Measurements from ENCODE around the gene SMOC1.
A peak's percentile ranks its signal among the peaks of the same experiment; 100 is the strongest.

The SMOC1 gene

GRCh38 chr14:69879175-69880043 lies at the start of gene SMOC1:
Gene SMOC1, plus strand, starts transcription at chr14:69879416. Its CDS starts 263 bp downstream, at chr14:69879679.
- POLR2A ChIA-PET: interaction anchor here (0.5 to 5.4 kb wide), 33 partner anchors 8 to 480 kb away, joined by 3 to 97 read pairs (median 4); partner anchors contain the start of gene COX16
- CTCF ChIA-PET: interaction anchor here (0.6 to 3.5 kb wide), 7 partner anchors 100 to 167 kb away, joined by 3 to 44 read pairs (median 4); no protein-coding TSS in a partner anchor
- TF ChIP-seq PKNOX1 (IDR thresholded peaks at IDR 0.05): peak; percentile 99
- no peak for TF ChIP-seq ZNF384 (IDR thresholded peaks at IDR 0.05)
- DNase-seq (ENCODE audit: extremely low spot score): peak; percentile 93

GRCh38 chr14:69838881-69839416 lies 40.3 kb upstream of the SMOC1 start:
- no peak for DNase-seq (ENCODE audit: extremely low spot score)
- no peak for TF ChIP-seq FOXK2 (IDR thresholded peaks at IDR 0.05)
- no peak for TF ChIP-seq FOXA1 (IDR thresholded peaks at IDR 0.05)
- no peak for TF ChIP-seq LEF1 (IDR thresholded peaks at IDR 0.05; ENCODE audit: borderline replicate concordance)
- CTCF ChIA-PET: interaction anchor here (0.6 kb wide), 1 partner anchor 14 kb away, joined by 3 read pairs; no protein-coding TSS in a partner anchor
- POLR2A ChIA-PET: no interaction called here

GRCh38 chr14:69839661-69840060 lies 39.6 kb upstream of the SMOC1 start:
- POLR2A ChIA-PET: no interaction called here

GRCh38 chr14:69841656-69842055 lies 37.6 kb upstream of the SMOC1 start:
- no peak for DNase-seq (ENCODE audit: extremely low spot score)
- TF ChIP-seq ARNT (IDR thresholded peaks at IDR 0.05) (no peak), SUZ12 (IDR thresholded peaks at IDR 0.05) (no peak), CTBP1 (IDR thresholded peaks at IDR 0.05; ENCODE audit: borderline replicate concordance) (no peak), ZNF384 (IDR thresholded peaks at IDR 0.05) (no peak), ELF4 (IDR thresholded peaks at IDR 0.05) (no peak), TARDBP (IDR thresholded peaks at IDR 0.05) (no peak), HDGF (IDR thresholded peaks at IDR 0.05; ENCODE audit: borderline replicate concordance) (no peak), FOXA1 (IDR thresholded peaks at IDR 0.05) (no peak), FOXK2 (IDR thresholded peaks at IDR 0.05) (no peak), L3MBTL2 (conservative IDR thresholded peaks at IDR 0.05) (no peak), FOXM1 (IDR thresholded peaks at IDR 0.05; ENCODE audit: borderline replicate concordance) (no peak), PKNOX1 (IDR thresholded peaks at IDR 0.05) (no peak), NFRKB (IDR thresholded peaks at IDR 0.05) (no peak), SP1 (IDR thresholded peaks at IDR 0.05) (no peak), BHLHE40 (IDR thresholded peaks at IDR 0.05; ENCODE audit: borderline replicate concordance) (no peak), LEF1 (IDR thresholded peaks at IDR 0.05; ENCODE audit: borderline replicate concordance) (no peak)
- CTCF ChIA-PET: no interaction called here
- POLR2A ChIA-PET: no interaction called here

More at GRCh38 chr14:69839661-69840060, 39.6 kb upstream of the SMOC1 start:
- DNase-seq (ENCODE audit: extremely low spot score): no peak
- CTCF ChIA-PET: no interaction called here
- no peak for TF ChIP-seq FOXK2 (IDR thresholded peaks at IDR 0.05)
- TF ChIP-seq L3MBTL2 (conservative IDR thresholded peaks at IDR 0.05): no peak
- no peak for TF ChIP-seq PKNOX1 (IDR thresholded peaks at IDR 0.05)
- no peak for TF ChIP-seq NFRKB (IDR thresholded peaks at IDR 0.05)
- TF ChIP-seq SUZ12 (IDR thresholded peaks at IDR 0.05): no peak
- no peak for TF ChIP-seq TARDBP (IDR thresholded peaks at IDR 0.05)
- no peak for TF ChIP-seq ARNT (IDR thresholded peaks at IDR 0.05)
- TF ChIP-seq ELF4 (IDR thresholded peaks at IDR 0.05): no peak

GRCh38 chr14:69842686-69843420 lies 36.4 kb upstream of the SMOC1 start:
- TF ChIP-seq ARNT (IDR thresholded peaks at IDR 0.05) (no peak), ELF4 (IDR thresholded peaks at IDR 0.05) (no peak), L3MBTL2 (conservative IDR thresholded peaks at IDR 0.05) (no peak), CTBP1 (IDR thresholded peaks at IDR 0.05; ENCODE audit: borderline replicate concordance) (no peak), FOXM1 (IDR thresholded peaks at IDR 0.05; ENCODE audit: borderline replicate concordance) (no peak), LEF1 (IDR thresholded peaks at IDR 0.05; ENCODE audit: borderline replicate concordance) (no peak), SP1 (IDR thresholded peaks at IDR 0.05) (no peak), BHLHE40 (IDR thresholded peaks at IDR 0.05; ENCODE audit: borderline replicate concordance) (no peak), NFRKB (IDR thresholded peaks at IDR 0.05) (no peak), FOXK2 (IDR thresholded peaks at IDR 0.05) (no peak)
- ChIA-PET CTCF (no interaction called here), POLR2A (no interaction called here)
- DNase-seq (ENCODE audit: extremely low spot score): no peak

- TF ChIP-seq FOXM1 (IDR thresholded peaks at IDR 0.05; ENCODE audit: borderline replicate concordance): no peak
- TF ChIP-seq ARNT (IDR thresholded peaks at IDR 0.05): no peak
- TF ChIP-seq LEF1 (IDR thresholded peaks at IDR 0.05; ENCODE audit: borderline replicate concordance): no peak
- no peak for TF ChIP-seq HDGF (IDR thresholded peaks at IDR 0.05; ENCODE audit: borderline replicate concordance)
- TF ChIP-seq NFRKB (IDR thresholded peaks at IDR 0.05): no peak
- TF ChIP-seq TARDBP (IDR thresholded peaks at IDR 0.05): no peak
- TF ChIP-seq PKNOX1 (IDR thresholded peaks at IDR 0.05): no peak
- no peak for TF ChIP-seq ZNF384 (IDR thresholded peaks at IDR 0.05)
- TF ChIP-seq SP1 (IDR thresholded peaks at IDR 0.05): no peak
- no peak for TF ChIP-seq CTBP1 (IDR thresholded peaks at IDR 0.05; ENCODE audit: borderline replicate concordance)
- ChIA-PET CTCF (no interaction called here), POLR2A (no interaction called here)
- DNase-seq (ENCODE audit: extremely low spot score): no peak
Observed at GRCh38 chr14:69844171-69844570, 35.0 kb upstream of the SMOC1 start.
